Panc1 (cell line): ENCODE measurements around the gene TGFBI. TPM values are rescaled to one million over a fixed set of nuclear protein-coding genes. Genes with fewer than 3 reads are reported as not detected.
A peak's percentile ranks its signal among the peaks of the same experiment; 100 is the strongest.

Source experiments
- ATAC-seq: fragments of 200-7000 bp; cut with Tn5 transposase; 2 replicates; pipeline ENCODE4 v1.9.1; 2020; ENCODE audit warnings: mild to moderate bottlenecking, moderate library complexity
- BruUV-seq: library from RNA; stranded (reverse); fragments of 400-500 nt; replicated peaks from 2 replicates; lab custom pipeline; 2021; lab: Mats Ljungman, UMichigan
- CTCF ChIA-PET: fragments of 300-600 bp; sonication (Branson Sonifier 250); formaldehyde crosslinking; loops from one replicate; lab custom pipeline; 2022; ENCODE audit warnings: antibody characterized with exemption; lab: Charles Lee
- POLR2A ChIA-PET: fragments of 300-600 bp; sonication (Branson Sonifier 250); formaldehyde crosslinking; loops from one replicate; lab custom pipeline; 2022; ENCODE audit warnings: antibody characterized with exemption; lab: Charles Lee
- DNase-seq: peaks from one replicate; pipeline ENCODE4 v3.0.0-alpha.2; 2010; ENCODE audit warnings: low read depth, low spot score
- H3K27ac ChIP-seq: 2 replicates; pipeline ENCODE4 v1.5.1; 2011; ENCODE audit warnings: mild to moderate bottlenecking, low read length, inconsistent platforms
- H3K27me3 ChIP-seq: fragments of 200-500 bp; sonication (Bioruptor generic); 2 replicates; pipeline ENCODE4 v1.6.0; 2014; ENCODE audit warnings: low read length, inconsistent platforms; ENCODE audit not compliant: control insufficient read depth, insufficient read depth
- H3K36me3 ChIP-seq: fragments of 200-500 bp; sonication (Bioruptor generic); 2 replicates; pipeline ENCODE4 v1.5.1; 2014; ENCODE audit warnings: inconsistent platforms, mild to moderate bottlenecking, low read length, moderate library complexity; ENCODE audit not compliant: control insufficient read depth, insufficient read depth
- H3K4me1 ChIP-seq: 2 replicates; pipeline ENCODE4 v1.5.1; 2011; ENCODE audit warnings: inconsistent platforms, mild to moderate bottlenecking, low read length, moderate library complexity; ENCODE audit not compliant: control insufficient read depth, insufficient read depth
- H3K4me3 ChIP-seq, 2 experiments: 2 replicates each; pipeline ENCODE4 v1.5.1; 2011 to 2012; ENCODE audit warnings: low read depth in 2 of 2, low read length in 2 of 2, mild to moderate bottlenecking in 2 of 2, inconsistent platforms in 1 of 2, moderate library complexity in 1 of 2
- H3K9me3 ChIP-seq: fragments of 200-500 bp; sonication (Bioruptor generic); 2 replicates; pipeline ENCODE4 v1.5.1; 2014; ENCODE audit warnings: low read depth, mild to moderate bottlenecking, inconsistent platforms, low read length, moderate library complexity; ENCODE audit not compliant: control insufficient read depth, insufficient read depth
- POLR2AphosphoS5 ChIP-seq: IDR thresholded peaks from 2 replicates; pipeline ENCODE4 v1.6.1; 2012; ENCODE audit warnings: mild to moderate bottlenecking, low read depth, low read length, moderate library complexity
- SIN3A ChIP-seq: IDR thresholded peaks from 2 replicates; pipeline ENCODE4 v1.6.1; 2012; ENCODE audit warnings: low read depth, mild to moderate bottlenecking, low read length, moderate library complexity, borderline replicate concordance; ENCODE audit not compliant: insufficient read depth
- TCF7L2 ChIP-seq: IDR thresholded peaks from 2 replicates; pipeline ENCODE4 v1.6.1; 2011; ENCODE audit warnings: mild to moderate bottlenecking, low read depth, low read length, inconsistent platforms
- in situ Hi-C: cut with HindIII; loops from 2 replicates; pipeline ENCODE4 v1.10.0; 2016; ENCODE audit warnings: low sequenced_read_pairs, low pct_unique_long_range_greater_than_20kb
- intact Hi-C: fragments of 100-400 bp; cut with micrococcal nuclease; formaldehyde crosslinking; loops from one replicate; pipeline ENCODE4 v1.10.0; 2022; ENCODE audit not compliant: unreplicated experiment
- total RNA-seq: library from RNA; stranded (reverse); gene quantifications from one replicate; pipeline ENCODE4 v1.2.1, GENCODE V29; 2021; ENCODE audit not compliant: unreplicated experiment
- TF ChIP-seq, protein P1 (sequence below), 2 experiments: IDR thresholded peaks; 2 replicates each; pipeline ENCODE4 v1.6.1; 2011 to 2012; ENCODE audit warnings: low read depth in 2 of 2, control low read depth in 1 of 2, low read length in 1 of 2, mild to moderate bottlenecking in 1 of 2, moderate library complexity in 1 of 2; ENCODE audit not compliant: insufficient read depth in 1 of 2
- TF ChIP-seq, protein P2 (sequence below): fragments of 450-650 bp; IDR thresholded peaks from 2 replicates; pipeline ENCODE4 v1.5.1; 2017; ENCODE audit warnings: mild to moderate bottlenecking

The TGFBI gene
- total RNA-seq, 1 experiment from 2014 or later: 314 TPM

DNA sequence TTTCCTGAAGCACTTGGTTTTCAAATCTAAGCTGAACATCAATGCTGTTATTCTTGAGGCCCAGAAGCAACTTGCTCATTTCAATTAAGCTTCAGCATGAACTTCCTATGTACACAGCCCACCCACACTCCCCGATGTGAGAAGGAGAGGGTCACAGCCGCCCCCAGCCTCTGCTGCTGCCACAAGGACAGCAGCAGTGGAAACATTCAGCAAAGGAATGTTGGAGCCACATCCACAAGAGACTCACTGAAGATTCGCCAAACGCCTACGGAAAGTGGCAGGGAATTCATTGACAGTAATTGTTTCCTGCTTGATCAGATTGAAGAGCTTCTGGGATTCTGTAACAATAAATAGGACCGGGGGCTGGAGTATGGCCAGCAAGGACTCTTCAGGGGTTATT is 2.9 kb downstream of the TGFBI start:
- CTCF ChIA-PET: no interaction called here
- intact Hi-C loops (no loop called here), in situ Hi-C loops (no loop called here)
- Histone ChIP-seq H3K4me3 (peak overlapping the region; percentile 51 to 72; a peak in 2 of 4 replicates), H3K9me3 (no peaks in the 10 kb centered on the region), H3K4me1 (peaks cover 27% of the 10 kb centered on the region), H3K27me3 (no peaks in the 10 kb centered on the region), H3K27ac (no peak overlapping the region; the same call in 1 of the 2 replicates), H3K36me3 (no peaks in the 10 kb centered on the region)
- no TSS peak for BruUV-seq
- no peak for ATAC-seq
- POLR2A ChIA-PET: interaction anchor here (0.7 kb wide), 1 partner anchor 33 kb away, joined by 3 read pairs; no protein-coding TSS in a partner anchor
- TF ChIP-seq, protein P1, sequence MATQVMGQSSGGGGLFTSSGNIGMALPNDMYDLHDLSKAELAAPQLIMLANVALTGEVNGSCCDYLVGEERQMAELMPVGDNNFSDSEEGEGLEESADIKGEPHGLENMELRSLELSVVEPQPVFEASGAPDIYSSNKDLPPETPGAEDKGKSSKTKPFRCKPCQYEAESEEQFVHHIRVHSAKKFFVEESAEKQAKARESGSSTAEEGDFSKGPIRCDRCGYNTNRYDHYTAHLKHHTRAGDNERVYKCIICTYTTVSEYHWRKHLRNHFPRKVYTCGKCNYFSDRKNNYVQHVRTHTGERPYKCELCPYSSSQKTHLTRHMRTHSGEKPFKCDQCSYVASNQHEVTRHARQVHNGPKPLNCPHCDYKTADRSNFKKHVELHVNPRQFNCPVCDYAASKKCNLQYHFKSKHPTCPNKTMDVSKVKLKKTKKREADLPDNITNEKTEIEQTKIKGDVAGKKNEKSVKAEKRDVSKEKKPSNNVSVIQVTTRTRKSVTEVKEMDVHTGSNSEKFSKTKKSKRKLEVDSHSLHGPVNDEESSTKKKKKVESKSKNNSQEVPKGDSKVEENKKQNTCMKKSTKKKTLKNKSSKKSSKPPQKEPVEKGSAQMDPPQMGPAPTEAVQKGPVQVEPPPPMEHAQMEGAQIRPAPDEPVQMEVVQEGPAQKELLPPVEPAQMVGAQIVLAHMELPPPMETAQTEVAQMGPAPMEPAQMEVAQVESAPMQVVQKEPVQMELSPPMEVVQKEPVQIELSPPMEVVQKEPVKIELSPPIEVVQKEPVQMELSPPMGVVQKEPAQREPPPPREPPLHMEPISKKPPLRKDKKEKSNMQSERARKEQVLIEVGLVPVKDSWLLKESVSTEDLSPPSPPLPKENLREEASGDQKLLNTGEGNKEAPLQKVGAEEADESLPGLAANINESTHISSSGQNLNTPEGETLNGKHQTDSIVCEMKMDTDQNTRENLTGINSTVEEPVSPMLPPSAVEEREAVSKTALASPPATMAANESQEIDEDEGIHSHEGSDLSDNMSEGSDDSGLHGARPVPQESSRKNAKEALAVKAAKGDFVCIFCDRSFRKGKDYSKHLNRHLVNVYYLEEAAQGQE (IDR thresholded peaks at IDR 0.05; ENCODE audit: insufficient read depth in 1 of 2, low read depth in 2 of 2, low read length in 1 of 2): no peak
- TF ChIP-seq SIN3A: no peak
- TF ChIP-seq, protein P2, sequence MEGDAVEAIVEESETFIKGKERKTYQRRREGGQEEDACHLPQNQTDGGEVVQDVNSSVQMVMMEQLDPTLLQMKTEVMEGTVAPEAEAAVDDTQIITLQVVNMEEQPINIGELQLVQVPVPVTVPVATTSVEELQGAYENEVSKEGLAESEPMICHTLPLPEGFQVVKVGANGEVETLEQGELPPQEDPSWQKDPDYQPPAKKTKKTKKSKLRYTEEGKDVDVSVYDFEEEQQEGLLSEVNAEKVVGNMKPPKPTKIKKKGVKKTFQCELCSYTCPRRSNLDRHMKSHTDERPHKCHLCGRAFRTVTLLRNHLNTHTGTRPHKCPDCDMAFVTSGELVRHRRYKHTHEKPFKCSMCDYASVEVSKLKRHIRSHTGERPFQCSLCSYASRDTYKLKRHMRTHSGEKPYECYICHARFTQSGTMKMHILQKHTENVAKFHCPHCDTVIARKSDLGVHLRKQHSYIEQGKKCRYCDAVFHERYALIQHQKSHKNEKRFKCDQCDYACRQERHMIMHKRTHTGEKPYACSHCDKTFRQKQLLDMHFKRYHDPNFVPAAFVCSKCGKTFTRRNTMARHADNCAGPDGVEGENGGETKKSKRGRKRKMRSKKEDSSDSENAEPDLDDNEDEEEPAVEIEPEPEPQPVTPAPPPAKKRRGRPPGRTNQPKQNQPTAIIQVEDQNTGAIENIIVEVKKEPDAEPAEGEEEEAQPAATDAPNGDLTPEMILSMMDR: no peak
- TF ChIP-seq TCF7L2: no peak
- TF ChIP-seq POLR2AphosphoS5: no peak
- no peak for DNase-seq

DNA sequence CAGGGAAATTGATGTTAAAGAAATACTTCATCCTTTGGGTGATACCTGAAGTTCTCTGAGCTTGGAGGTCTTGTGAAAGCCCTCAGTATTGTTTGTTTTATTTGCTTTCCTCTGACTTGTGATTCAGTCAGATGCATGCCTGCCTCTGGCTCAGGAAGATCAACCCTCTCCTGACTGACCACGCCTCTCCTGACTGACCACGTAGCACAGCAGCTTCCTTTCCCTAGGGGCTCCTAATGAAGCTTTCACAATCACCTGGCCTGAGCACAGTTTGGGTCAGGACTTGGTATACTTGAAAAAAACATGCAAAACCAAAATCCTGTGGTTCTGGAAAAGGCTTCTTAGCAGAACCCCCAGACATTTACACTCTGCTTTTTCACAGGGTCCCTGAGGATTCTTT is 3.8 kb downstream of the TGFBI start:
- H3K27ac ChIP-seq: peak overlapping the region; percentile 57; the same call in 1 of the 2 replicates
- DNase-seq (no peak), ATAC-seq (no peak)
- in situ Hi-C loops (no loop called here), intact Hi-C loops (no loop called here)
- ChIA-PET POLR2A (no interaction called here), CTCF (interaction anchor here (0.6 kb wide), 1 partner anchor 54 kb away, joined by 3 read pairs; no protein-coding TSS in a partner anchor)
- no peaks in the 10 kb centered on the region for H3K9me3 ChIP-seq
- peaks cover 31% of the 10 kb centered on the region for H3K4me1 ChIP-seq
- BruUV-seq: no TSS peak
- no peaks in the 10 kb centered on the region for H3K27me3 ChIP-seq
- peak overlapping the region in 1 of 2 experiments; percentile 51; a peak in 1 of 4 replicates for H3K4me3 ChIP-seq
- no peaks in the 10 kb centered on the region for H3K36me3 ChIP-seq
- TF ChIP-seq, protein P2: no peak
- TF ChIP-seq TCF7L2: no peak
- TF ChIP-seq POLR2AphosphoS5: no peak
- TF ChIP-seq, protein P1 (IDR thresholded peaks at IDR 0.05; ENCODE audit: insufficient read depth in 1 of 2, low read depth in 2 of 2, low read length in 1 of 2): no peak
- TF ChIP-seq SIN3A: no peak
